ENCODE measurements around the gene SLC22A2. TPM values are rescaled to one million over a fixed set of nuclear protein-coding genes. Genes with fewer than 3 reads are reported as not detected.

Gene SLC22A2
- total and polyA plus RNA-seq, 9 of the 15 experiments (the other 6 are each of a cell fraction or from before 2014, with no cell fraction given) = not detected

- TF ChIP-seq, protein P1, sequence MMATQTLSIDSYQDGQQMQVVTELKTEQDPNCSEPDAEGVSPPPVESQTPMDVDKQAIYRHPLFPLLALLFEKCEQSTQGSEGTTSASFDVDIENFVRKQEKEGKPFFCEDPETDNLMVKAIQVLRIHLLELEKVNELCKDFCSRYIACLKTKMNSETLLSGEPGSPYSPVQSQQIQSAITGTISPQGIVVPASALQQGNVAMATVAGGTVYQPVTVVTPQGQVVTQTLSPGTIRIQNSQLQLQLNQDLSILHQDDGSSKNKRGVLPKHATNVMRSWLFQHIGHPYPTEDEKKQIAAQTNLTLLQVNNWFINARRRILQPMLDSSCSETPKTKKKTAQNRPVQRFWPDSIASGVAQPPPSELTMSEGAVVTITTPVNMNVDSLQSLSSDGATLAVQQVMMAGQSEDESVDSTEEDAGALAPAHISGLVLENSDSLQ (IDR thresholded peaks at IDR 0.05) = no peak
- no peak for TF ChIP-seq ARHGAP35 (IDR thresholded peaks at IDR 0.05; ENCODE audit: partially characterized antibody)
- no peak for TF ChIP-seq HSF4 (CRISPR knock-in tag; IDR thresholded peaks at IDR 0.05; ENCODE audit: borderline replicate concordance)
- no peak for TF ChIP-seq PRPF4 (IDR thresholded peaks at IDR 0.05; ENCODE audit: insufficient read depth, low read depth, low read length, poor library complexity, severe bottlenecking)
Observed at GRCh38 chr6:160170018-160170680, 88.5 kb downstream of the SLC22A2 start (continued).

GRCh38 chr6:160167604-160168399 lies 90.8 kb downstream of the SLC22A2 start:
- H3K27me3 ChIP-seq (ENCODE audit: control insufficient read depth in 2 of 2, insufficient read depth in 2 of 2, low read length in 2 of 2) = peaks cover 5 to 21% of the 10 kb centered on the region in 2 experiments; a peak in 3 of 5 replicates
- ATAC-seq = no peak; the same call in 2 of the 3 replicates
- intact Hi-C loops (cut with micrococcal nuclease) (no loop called here), in situ Hi-C loops (cut with MboI) (no loop called here)
- H3K4me2 ChIP-seq (ENCODE audit: insufficient read depth, low read length) = no peak overlapping the region
- no peaks in the 10 kb centered on the region for H3K9me1 ChIP-seq (ENCODE audit: control insufficient read depth, insufficient read depth, low read length)
- POLR2A ChIA-PET = interaction anchor here (0.6 kb wide), 1 partner anchor 351 kb away, joined by 3 read pairs; no protein-coding TSS in a partner anchor
- no TSS peak for BruUV-seq (replicated peaks)
- no peaks in the 10 kb centered on the region for H3K9me3 ChIP-seq (replicated peaks; ENCODE audit: control insufficient read depth, insufficient read depth, low read depth, low read length)
- H3K27ac ChIP-seq (ENCODE audit: extremely low read depth, low read depth, low read length) = no peak overlapping the region
- no peaks in the 10 kb centered on the region for H4K20me1 ChIP-seq (replicated peaks; ENCODE audit: control insufficient read depth, insufficient read depth, low read length)
- H3K36me3 ChIP-seq (ENCODE audit: control insufficient read depth, insufficient read depth, low read length) = no peaks in the 10 kb centered on the region
- H3K79me2 ChIP-seq (ENCODE audit: control insufficient read depth, insufficient read depth, low read length) = no peaks in the 10 kb centered on the region
- H3K4me3 ChIP-seq = no peak overlapping the region
- peak; percentile 19 for FAIRE-seq
- H2AFZ ChIP-seq (ENCODE audit: low read depth, low read length) = no peak overlapping the region
- TF ChIP-seq CCAR2 (IDR thresholded peaks at IDR 0.05; ENCODE audit: low read depth, low read length) = no peak
- TF ChIP-seq, protein P2, sequence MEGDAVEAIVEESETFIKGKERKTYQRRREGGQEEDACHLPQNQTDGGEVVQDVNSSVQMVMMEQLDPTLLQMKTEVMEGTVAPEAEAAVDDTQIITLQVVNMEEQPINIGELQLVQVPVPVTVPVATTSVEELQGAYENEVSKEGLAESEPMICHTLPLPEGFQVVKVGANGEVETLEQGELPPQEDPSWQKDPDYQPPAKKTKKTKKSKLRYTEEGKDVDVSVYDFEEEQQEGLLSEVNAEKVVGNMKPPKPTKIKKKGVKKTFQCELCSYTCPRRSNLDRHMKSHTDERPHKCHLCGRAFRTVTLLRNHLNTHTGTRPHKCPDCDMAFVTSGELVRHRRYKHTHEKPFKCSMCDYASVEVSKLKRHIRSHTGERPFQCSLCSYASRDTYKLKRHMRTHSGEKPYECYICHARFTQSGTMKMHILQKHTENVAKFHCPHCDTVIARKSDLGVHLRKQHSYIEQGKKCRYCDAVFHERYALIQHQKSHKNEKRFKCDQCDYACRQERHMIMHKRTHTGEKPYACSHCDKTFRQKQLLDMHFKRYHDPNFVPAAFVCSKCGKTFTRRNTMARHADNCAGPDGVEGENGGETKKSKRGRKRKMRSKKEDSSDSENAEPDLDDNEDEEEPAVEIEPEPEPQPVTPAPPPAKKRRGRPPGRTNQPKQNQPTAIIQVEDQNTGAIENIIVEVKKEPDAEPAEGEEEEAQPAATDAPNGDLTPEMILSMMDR (IDR thresholded peaks at IDR 0.05 in 2 of 3, conservative IDR thresholded peaks at IDR 0.05 in 1 of 3; ENCODE audit: insufficient read depth in 2 of 3, low read depth in 1 of 3, low read length in 3 of 3) = 0 out of 6 replicates have a peak, but pooled peaks of 1 of the 3 experiments have one; percentile 1
- 2% methylated on average over 6 of the region's 7 CpGs for WGBS (ENCODE audit: insufficient coverage, low coverage, missing lambda C conversion rate)
- no peak overlapping the region for H3K9ac ChIP-seq (ENCODE audit: insufficient read depth in 1 of 2, low read depth in 2 of 2, low read length in 2 of 2)
- CTCF ChIA-PET (ENCODE audit: low intra/inter-chr PET ratio) = interaction anchor here (0.6 kb wide), 1 partner anchor 305 kb away, joined by 3 read pairs; no protein-coding TSS in a partner anchor
- H3K4me1 ChIP-seq (replicated peaks in 1 of 2; ENCODE audit: control insufficient read depth in 2 of 2, insufficient read depth in 2 of 2, low read length in 2 of 2) = no peaks in the 10 kb centered on the region
- no peak for DNase-seq (ENCODE audit: extremely low read depth in 1 of 4, low spot score in 3 of 4)

All from K562 (cell line).